NCI-H345 treated with DMSO at 0.1 percent for 48 hours (cell line): ENCODE results near the gene NCOA6.

Source experiments
- DNase-seq: peaks from one replicate; lab custom pipeline; 2025; ENCODE audit not compliant: unreplicated experiment; lab: John Stamatoyannopoulos, UW

Gene NCOA6

GRCh38 chr20:34705397-34706301 lies 119.8 kb downstream of the NCOA6 start:
- DNase-seq, result no peak

GRCh38 chr20:34705008-34705396 lies 120.4 kb downstream of the NCOA6 start:
- DNase-seq, result no peak

- peak; percentile 94 for DNase-seq
These were observed 121.1 kb downstream of the NCOA6 start, which contains the start of gene TP53INP2 for GRCh38 chr20:34704177-34705007. TSS of gene TP53INP2 (plus strand) at chr20:34704344. CDS start at chr20:34708740, 4,396 bp downstream.

- peak; percentile 27 for DNase-seq
These were observed 121.9 kb downstream of the NCOA6 start for GRCh38 chr20:34703424-34704176.

- DNase-seq, result no peak
These were observed 122.4 kb downstream of the NCOA6 start for GRCh38 chr20:34703061-34703423.

GRCh38 chr20:34701405-34702085 lies 123.9 kb downstream of the NCOA6 start:
- no peak for DNase-seq

GRCh38 chr20:34693414-34693813 lies 132.0 kb downstream of the NCOA6 start:
- DNase-seq, result no peak

GRCh38 chr20:34691838-34692237 lies 133.6 kb downstream of the NCOA6 start:
- no peak for DNase-seq

- DNase-seq, result no peak
These were observed 136.0 kb downstream of the NCOA6 start for GRCh38 chr20:34689486-34689885.

- DNase-seq, result no peak
These were observed 141.8 kb downstream of the NCOA6 start for GRCh38 chr20:34683667-34684066.

GRCh38 chr20:34680586-34681175 lies 144.8 kb downstream of the NCOA6 start:
- DNase-seq, result no peak

GRCh38 chr20:34676642-34677373 lies 148.6 kb downstream of the NCOA6 start, which contains the start of gene PIGU:
TSS of gene PIGU (minus strand) at chr20:34677092. CDS start at chr20:34677085, 7 bp downstream.
- peak; percentile 97 for DNase-seq

- peak; percentile 57 for DNase-seq
These were observed 149.3 kb downstream of the NCOA6 start for GRCh38 chr20:34675993-34676641.

GRCh38 chr20:34675561-34675960 lies 149.9 kb downstream of the NCOA6 start:
- no peak for DNase-seq

- DNase-seq, result no peak
These were observed 152.0 kb downstream of the NCOA6 start for GRCh38 chr20:34673412-34673811.

- no peak for DNase-seq
These were observed 156.4 kb downstream of the NCOA6 start for GRCh38 chr20:34669094-34669493.
